ENCODE data around the gene LCN10.

Gene LCN10

DNA sequence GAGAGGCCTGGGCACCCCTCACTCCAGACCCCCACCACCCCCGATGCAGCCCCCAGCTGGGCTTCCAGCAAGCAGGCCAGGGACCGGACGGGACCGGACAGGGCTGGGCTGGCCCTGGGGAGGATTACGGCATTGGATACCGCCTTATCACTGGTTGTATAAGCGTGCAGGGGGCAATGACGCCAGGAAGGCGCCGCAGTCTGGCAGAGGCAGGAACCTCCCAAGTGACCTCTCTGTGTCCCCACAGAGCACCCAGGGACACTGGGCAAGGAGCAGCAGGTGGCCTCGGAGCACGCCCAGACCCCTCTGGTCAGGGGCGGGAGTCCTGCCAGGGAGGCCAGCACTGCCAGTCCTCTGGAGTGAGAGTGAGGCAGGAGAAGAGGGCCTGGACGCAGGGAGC is 22.3 kb upstream of the LCN10 start:
- TF ChIP-seq, protein P1, sequence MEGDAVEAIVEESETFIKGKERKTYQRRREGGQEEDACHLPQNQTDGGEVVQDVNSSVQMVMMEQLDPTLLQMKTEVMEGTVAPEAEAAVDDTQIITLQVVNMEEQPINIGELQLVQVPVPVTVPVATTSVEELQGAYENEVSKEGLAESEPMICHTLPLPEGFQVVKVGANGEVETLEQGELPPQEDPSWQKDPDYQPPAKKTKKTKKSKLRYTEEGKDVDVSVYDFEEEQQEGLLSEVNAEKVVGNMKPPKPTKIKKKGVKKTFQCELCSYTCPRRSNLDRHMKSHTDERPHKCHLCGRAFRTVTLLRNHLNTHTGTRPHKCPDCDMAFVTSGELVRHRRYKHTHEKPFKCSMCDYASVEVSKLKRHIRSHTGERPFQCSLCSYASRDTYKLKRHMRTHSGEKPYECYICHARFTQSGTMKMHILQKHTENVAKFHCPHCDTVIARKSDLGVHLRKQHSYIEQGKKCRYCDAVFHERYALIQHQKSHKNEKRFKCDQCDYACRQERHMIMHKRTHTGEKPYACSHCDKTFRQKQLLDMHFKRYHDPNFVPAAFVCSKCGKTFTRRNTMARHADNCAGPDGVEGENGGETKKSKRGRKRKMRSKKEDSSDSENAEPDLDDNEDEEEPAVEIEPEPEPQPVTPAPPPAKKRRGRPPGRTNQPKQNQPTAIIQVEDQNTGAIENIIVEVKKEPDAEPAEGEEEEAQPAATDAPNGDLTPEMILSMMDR (IDR thresholded peaks at IDR 0.05; ENCODE audit: insufficient read depth, low read depth, low read length, missing control alignments), result no peak
- H3K4me3 ChIP-seq (ENCODE audit: low read depth, low read length), result no peak overlapping the region
- no peak for DNase-seq (ENCODE audit: low read depth)

DNA sequence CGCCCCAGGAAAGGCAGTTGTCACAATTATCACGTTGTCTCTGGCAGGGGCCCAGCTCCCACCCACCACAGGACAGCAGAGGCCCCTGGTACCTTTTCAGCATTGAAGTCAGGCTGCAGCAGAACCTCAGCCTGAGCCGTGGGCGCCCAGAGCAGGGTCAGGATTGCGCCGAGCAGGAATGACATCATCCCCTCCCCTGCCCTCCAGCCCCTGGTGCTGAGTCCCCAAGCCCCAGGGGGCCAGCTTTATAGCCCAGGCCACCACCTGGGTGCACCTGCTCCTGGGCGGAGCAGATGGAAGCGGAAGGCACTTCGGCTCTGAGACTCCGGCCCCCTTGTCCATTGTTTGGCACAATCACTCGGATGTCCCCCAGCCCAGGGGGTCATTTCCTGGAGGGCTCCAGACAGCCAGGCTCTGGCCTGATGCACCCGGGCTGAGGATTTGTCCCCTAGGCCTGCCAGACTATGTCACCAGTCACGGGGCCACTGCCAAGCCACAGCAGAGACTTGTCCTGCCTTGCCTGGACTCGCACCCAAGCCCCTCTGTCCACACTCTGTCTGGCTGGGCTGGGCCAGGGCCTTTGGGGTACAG is 21.7 kb upstream of the LCN10 start, which contains the start of gene LCN15:
Gene LCN15 (minus strand): TSS at position 218 of the 591 bp plus-strand sequence. CDS start 30 bp downstream, at position 188.
- DNase-seq (ENCODE audit: low read depth), result no peak
- TF ChIP-seq, protein P1 (IDR thresholded peaks at IDR 0.05; ENCODE audit: insufficient read depth, low read depth, low read length, missing control alignments), result no peak
- no peak within 1 kb of the TSS for H3K4me3 ChIP-seq (ENCODE audit: low read depth, low read length)

DNA sequence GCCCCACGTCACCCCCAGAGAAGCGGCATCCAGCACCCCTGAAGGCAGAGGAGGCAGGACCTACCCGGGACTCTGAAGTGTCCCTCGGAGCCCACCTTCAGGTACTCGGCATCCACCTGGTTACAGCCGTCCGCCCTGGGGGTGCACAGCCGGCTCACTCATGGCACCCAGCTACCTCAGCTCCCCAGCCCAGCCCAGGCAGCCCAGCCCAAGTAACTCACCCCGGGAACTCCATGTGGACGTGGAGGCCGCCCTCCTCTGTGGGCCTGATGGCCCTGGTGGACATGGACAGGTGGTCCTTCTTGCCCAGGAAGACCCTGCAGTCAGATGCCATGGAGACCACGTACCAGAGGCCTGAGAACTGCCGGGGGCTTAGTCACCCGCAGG is 20.9 kb upstream of the LCN10 start:
- H3K4me3 ChIP-seq (ENCODE audit: low read depth, low read length), result no peak overlapping the region
- DNase-seq (ENCODE audit: low read depth), result no peak
- TF ChIP-seq, protein P1 (IDR thresholded peaks at IDR 0.05; ENCODE audit: insufficient read depth, low read depth, low read length, missing control alignments), result no peak

DNA sequence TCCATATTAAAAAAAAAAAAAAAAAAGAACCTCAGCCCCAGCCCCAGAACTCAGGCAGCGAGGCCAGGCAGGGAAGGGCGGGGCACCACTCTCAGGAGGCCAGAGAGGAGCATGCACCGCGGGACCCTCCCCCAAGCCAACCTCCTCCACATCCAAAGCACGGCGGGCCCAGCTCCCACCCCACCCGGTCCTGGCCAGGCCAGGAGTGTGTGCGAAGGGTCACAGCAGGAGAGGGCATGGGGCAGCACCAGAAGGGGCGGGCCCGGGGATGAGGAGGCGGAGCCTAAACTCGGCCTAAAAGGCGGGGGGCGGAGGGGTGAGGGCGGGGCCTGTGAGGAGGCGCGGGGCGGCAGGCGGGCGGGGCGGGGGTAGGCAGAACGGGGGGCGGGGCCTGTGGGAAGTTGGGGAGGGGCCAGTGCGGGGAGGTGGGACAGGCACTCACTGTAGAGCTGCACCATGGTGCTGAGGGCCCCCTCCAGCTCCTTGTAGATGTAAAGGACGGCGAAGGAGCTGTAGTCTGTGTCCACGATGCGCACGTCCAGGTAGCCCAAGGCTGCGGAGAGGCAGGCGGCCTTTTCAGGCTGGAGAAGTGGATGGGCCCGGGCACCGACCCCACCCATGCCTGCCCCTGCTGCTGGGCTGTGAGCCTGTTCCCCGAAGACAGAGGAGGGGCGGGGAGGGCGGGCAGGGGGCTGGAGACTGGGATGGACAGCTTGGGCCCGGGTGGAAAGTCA is 20.3 kb upstream of the LCN10 start:
- TF ChIP-seq, protein P1 (IDR thresholded peaks at IDR 0.05; ENCODE audit: insufficient read depth, low read depth, low read length, missing control alignments), result no peak
- no peak overlapping the region for H3K4me3 ChIP-seq (ENCODE audit: low read depth, low read length)

DNA sequence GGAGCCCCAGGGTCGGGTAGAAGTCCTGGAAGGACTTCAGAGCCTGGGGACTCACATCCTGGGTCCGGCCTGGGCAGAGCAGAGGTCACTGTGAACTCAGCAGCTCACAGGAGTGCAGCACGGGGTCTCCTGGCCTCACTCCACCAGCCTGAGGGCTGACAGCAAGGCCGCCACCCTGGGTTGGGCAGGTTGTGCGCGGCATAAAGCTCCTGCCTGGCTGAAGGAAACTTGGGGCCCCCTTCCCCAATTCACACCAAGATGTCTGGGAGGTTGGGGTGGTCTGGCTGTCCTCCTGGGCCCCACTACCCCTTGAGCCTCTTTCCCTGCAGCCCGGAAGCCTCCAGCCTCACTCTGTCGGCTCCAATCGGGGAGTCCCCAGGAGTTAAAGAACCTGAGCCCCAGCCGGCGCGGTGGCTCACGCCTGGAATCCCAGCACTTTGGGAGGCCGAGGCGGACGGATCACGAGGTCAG is 19.5 kb upstream of the LCN10 start:
- TF ChIP-seq, protein P1 (IDR thresholded peaks at IDR 0.05; ENCODE audit: insufficient read depth, low read depth, low read length, missing control alignments), result no peak
- DNase-seq (ENCODE audit: low read depth), result no peak
- H3K4me3 ChIP-seq (ENCODE audit: low read depth, low read length), result no peak overlapping the region

More for the DNA sequence above, 20.3 kb upstream of the LCN10 start:
- peak; percentile 68 for DNase-seq (ENCODE audit: low read depth)

DNA sequence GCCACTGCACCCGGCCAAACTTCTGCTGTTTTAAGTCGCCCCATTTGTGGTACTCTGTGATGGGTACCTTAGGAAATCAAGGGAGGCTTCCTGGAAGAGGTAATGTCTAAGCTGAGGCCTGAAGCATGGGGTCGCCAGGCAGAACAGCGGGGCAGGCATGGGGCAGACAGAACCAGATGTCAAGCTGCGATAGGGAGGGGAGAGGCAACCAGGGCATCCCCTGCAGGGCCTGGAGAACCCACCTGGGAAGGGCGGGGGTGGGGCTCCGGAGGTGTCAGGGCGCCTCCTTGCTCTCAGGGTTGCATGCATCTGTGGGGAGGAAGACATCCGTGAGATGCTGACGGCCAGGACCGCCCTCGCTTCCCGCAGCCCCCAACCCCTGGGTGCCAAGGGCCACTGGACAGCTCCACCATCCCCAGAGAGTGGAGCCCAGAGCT is 18.8 kb upstream of the LCN10 start:
- TF ChIP-seq, protein P1 (IDR thresholded peaks at IDR 0.05; ENCODE audit: insufficient read depth, low read depth, low read length, missing control alignments), result no peak
- no peak for DNase-seq (ENCODE audit: low read depth)
- H3K4me3 ChIP-seq (ENCODE audit: low read depth, low read length), result no peak overlapping the region

Data from GM12865 (cell line).